Subcutaneous abdominal adipose tissue (tissue), 5 donors: ENCODE data around the gene TNRC6C.

ENCODE experiments used
- H3K27ac ChIP-seq: one replicate; pipeline ENCODE4 v1.7.0; 2013; ENCODE audit warnings: low read depth, mild to moderate bottlenecking, inconsistent platforms, low read length, moderate library complexity
- H3K27me3 ChIP-seq, 5 donors: one replicate each; pipeline ENCODE4 v1.7.0; 2013; ENCODE audit warnings: low read length in 5 of 5, inconsistent platforms in 1 of 5; ENCODE audit not compliant: control insufficient read depth in 5 of 5, insufficient read depth in 4 of 5
- H3K36me3 ChIP-seq, 5 donors: one replicate each; pipeline ENCODE4 v1.7.0; 2013; ENCODE audit warnings: low read length in 5 of 5; ENCODE audit not compliant: control insufficient read depth in 5 of 5, insufficient read depth in 5 of 5
- H3K4me1 ChIP-seq, 5 donors: one replicate each; pipeline ENCODE4 v1.7.0; 2013; ENCODE audit warnings: low read length in 5 of 5, mild to moderate bottlenecking in 3 of 5, moderate library complexity in 1 of 5; ENCODE audit not compliant: control insufficient read depth in 5 of 5, insufficient read depth in 5 of 5
- H3K4me3 ChIP-seq, 5 donors: one replicate each; pipeline ENCODE4 v1.7.0; 2013; ENCODE audit warnings: low read length in 5 of 5, low read depth in 1 of 5
- H3K9ac ChIP-seq, 5 donors: one replicate each; pipeline ENCODE4 v1.7.0; 2013; ENCODE audit warnings: low read length in 5 of 5, mild to moderate bottlenecking in 4 of 5, moderate library complexity in 3 of 5
- H3K9me3 ChIP-seq, 5 donors: one replicate each; pipeline ENCODE4 v1.7.0; 2013; ENCODE audit warnings: low read length in 5 of 5; ENCODE audit not compliant: control insufficient read depth in 5 of 5
- donor health status: healthy.
- donor health status: healthy.
- donor health status: healthy.
- donor health status: healthy.
- donor health status: healthy.

The TNRC6C gene

DNA sequence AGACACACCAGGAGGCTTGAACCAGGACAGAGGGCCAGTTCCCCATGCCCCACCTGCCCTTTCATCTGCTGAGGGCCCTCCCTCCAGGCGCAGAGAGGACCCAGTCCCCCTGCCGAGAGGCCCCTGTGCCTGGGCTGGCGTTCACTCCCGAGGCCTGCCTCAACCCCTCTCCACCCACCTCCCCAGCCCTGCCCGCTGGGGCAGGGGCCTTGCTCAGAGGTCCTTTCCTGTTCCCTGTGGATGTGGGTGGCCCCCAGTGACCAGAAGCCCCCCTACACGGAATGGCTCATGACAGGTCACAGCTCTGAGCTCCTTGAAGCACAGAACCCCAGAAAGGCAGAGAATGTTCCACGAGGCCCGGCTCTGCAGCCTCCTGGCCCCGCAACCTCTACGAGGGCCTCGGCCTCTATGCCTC is 163.3 kb downstream of the TNRC6C start:
- H3K9me3 ChIP-seq = no peaks in the 10 kb centered on the region
- H3K9ac ChIP-seq = no peak overlapping the region
- H3K36me3 ChIP-seq = peaks cover 0 to 88% (median 57%) of the 10 kb centered on the region in 5 donors
- H3K4me1 ChIP-seq = peaks cover 2 to 49% (median 38%) of the 10 kb centered on the region in 5 donors
- no peak overlapping the region for H3K27ac ChIP-seq
- H3K27me3 ChIP-seq = no peaks in the 10 kb centered on the region
- no peak overlapping the region for H3K4me3 ChIP-seq

DNA sequence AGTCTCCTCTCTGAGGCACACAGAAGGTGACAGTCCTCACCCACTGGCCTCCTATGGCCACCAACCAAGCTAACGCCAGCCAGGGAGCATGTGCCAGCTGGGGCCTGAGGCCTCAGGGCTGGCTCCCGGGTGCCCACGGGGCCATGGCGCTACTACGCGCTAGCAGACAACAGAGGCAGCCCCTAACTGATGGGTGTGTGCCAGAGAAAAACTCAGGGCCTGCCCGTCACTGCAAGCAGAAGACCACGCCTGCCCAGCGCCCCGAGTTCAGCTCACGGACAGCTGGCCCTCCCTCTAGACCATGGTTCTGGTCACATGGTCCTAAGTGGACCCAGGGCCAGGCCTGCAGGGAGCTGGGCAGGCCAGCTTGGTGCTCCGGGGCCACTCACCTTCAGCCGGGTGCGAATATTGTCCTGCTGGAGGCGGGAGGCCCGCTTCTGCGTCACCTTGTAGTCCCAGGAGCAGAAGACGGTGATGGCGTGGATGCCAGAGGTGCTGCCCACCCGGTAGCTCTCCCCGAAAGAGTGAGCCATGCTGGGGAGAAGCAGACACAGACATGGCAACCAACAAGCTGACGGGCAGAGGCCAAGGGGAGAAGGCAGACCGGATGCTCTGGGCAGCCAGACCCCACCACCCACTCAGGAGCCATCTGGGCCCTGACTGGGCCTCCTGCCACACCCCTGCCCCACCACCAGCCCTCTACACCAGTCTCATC is 163.9 kb downstream of the TNRC6C start:
- H3K27ac ChIP-seq = no peak overlapping the region
- no peak overlapping the region for H3K4me3 ChIP-seq
- H3K9ac ChIP-seq = no peak overlapping the region
- no peaks in the 10 kb centered on the region for H3K27me3 ChIP-seq
- no peaks in the 10 kb centered on the region for H3K9me3 ChIP-seq
- peaks cover 5 to 55% (median 43%) of the 10 kb centered on the region in 5 donors for H3K4me1 ChIP-seq
- peaks cover 0 to 82% (median 57%) of the 10 kb centered on the region in 5 donors for H3K36me3 ChIP-seq

DNA sequence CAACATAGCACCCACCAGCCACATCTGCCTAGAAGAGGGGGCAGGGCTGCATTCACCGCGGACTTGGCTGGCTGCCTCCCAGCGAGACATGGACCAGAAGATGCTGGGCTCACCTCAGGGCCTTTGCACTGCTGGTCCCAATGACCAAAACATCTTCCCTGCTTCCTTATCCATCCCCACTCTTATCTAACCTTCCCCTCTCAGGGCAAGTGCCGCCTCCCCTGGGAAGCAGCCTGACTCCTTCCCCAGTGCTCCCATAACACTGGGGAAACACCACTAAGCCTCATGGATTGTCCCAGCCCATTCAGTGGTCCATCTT is 164.4 kb downstream of the TNRC6C start:
- H3K27ac ChIP-seq = no peak overlapping the region
- H3K9me3 ChIP-seq = no peaks in the 10 kb centered on the region
- peaks cover 0 to 78% (median 56%) of the 10 kb centered on the region in 5 donors for H3K36me3 ChIP-seq
- H3K4me3 ChIP-seq = no peak overlapping the region
- no peak overlapping the region for H3K9ac ChIP-seq
- H3K4me1 ChIP-seq = peaks cover 5 to 57% (median 43%) of the 10 kb centered on the region in 5 donors
- H3K27me3 ChIP-seq = no peaks in the 10 kb centered on the region

DNA sequence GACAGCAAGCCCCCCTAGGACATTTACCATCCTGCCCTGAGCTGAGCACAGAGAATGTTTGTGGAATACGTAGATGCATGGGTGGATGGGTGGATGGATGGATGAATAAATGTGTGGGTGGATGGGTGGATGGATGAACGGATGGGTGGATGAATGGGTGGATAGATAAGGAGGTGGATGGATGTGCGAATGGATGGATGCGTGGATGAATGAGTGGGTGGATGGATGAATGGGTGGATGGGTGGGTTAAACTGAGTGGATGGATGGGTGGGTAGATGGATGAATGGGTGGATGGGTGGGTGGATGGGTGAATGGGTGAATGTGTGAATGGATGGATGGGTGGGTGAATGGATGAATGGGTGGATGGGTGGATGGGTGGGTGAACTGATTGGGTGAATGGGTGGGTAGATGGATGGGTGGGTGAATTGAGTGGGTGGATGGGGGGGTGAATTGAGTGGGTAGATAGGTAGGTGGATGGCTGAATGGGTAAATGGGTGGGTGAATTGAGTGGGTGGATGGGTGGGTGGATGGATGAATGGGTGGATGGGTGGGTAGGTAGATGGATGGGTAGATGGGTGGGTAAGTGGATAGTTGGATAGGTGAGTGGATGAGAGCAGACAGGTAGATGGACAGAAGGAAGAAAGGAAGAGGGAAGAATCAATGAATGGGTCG is 164.9 kb downstream of the TNRC6C start:
- H3K9ac ChIP-seq = no peak overlapping the region
- no peaks in the 10 kb centered on the region for H3K27me3 ChIP-seq
- H3K4me3 ChIP-seq = no peak overlapping the region
- peaks cover 0 to 76% (median 54%) of the 10 kb centered on the region in 5 donors for H3K36me3 ChIP-seq
- peaks cover 5 to 60% (median 45%) of the 10 kb centered on the region in 5 donors for H3K4me1 ChIP-seq
- H3K9me3 ChIP-seq = no peaks in the 10 kb centered on the region
- no peak overlapping the region for H3K27ac ChIP-seq

DNA sequence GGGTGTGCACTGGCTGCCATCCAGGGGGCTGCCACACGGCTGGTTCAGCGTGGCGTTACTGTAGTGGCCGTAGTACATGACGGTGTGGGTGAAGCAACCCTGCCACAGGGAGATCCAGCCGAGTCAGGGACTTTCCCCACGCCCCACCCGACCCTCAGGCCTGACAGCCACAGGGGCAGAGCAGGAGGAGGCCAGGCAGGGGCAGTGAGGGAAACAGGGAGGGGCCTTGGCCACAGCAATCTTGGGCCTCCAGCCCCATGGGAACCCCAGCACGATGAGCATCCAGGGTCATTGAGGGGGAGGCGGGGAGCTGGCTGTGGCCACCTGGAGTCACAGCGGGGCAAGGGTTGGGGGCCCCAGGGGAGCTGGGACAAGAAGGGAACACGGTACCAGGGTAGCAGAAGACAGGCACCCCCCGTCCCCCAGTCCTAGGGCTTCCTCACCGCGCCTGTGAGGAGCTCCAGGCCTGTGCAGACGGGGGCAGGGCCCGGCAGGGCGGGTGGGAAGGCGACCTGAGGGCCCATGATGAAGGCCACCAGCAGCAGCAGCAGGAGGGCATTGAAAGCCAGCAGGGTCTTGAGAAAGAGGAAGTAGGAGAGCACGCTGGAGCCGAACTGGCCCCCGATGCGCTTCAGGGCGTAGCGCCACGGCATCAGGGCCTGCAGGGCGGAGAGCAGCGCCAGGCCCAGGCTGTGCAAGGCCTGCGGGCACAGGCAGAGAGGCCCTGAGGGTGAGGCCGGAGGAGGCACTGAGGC is 165.8 kb downstream of the TNRC6C start:
- Histone ChIP-seq H3K9ac (no peak overlapping the region), H3K36me3 (peaks cover 0 to 67% (median 47%) of the 10 kb centered on the region in 5 donors), H3K27me3 (no peaks in the 10 kb centered on the region), H3K4me1 (peaks cover 5 to 68% (median 52%) of the 10 kb centered on the region in 5 donors), H3K4me3 (peak overlapping the region in 1 of 5 donors; percentile 81), H3K9me3 (no peaks in the 10 kb centered on the region), H3K27ac (no peak overlapping the region)

DNA sequence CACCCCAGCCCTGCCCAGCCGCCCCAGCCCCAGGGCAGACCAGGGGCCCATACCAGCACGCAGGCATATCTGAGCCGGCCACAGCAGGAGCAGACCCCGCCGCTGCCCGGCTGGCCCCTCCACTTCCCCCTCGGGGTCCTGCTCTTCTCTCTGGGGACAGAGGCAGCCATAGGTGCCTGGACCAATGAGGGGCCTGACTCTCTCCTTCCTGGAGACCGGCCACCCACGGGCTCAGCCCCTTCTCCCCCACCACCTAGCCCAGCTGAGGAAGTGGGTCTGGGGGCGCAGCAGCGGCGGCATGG is 166.3 kb downstream of the TNRC6C start:
- H3K9ac ChIP-seq = no peak overlapping the region
- H3K4me3 ChIP-seq = peak overlapping the region in 1 of 5 donors; percentile 81
- H3K9me3 ChIP-seq = no peaks in the 10 kb centered on the region
- H3K4me1 ChIP-seq = peaks cover 5 to 74% (median 58%) of the 10 kb centered on the region in 5 donors
- H3K36me3 ChIP-seq = peaks cover 0 to 64% (median 45%) of the 10 kb centered on the region in 5 donors
- H3K27me3 ChIP-seq = no peaks in the 10 kb centered on the region
- H3K27ac ChIP-seq = no peak overlapping the region

DNA sequence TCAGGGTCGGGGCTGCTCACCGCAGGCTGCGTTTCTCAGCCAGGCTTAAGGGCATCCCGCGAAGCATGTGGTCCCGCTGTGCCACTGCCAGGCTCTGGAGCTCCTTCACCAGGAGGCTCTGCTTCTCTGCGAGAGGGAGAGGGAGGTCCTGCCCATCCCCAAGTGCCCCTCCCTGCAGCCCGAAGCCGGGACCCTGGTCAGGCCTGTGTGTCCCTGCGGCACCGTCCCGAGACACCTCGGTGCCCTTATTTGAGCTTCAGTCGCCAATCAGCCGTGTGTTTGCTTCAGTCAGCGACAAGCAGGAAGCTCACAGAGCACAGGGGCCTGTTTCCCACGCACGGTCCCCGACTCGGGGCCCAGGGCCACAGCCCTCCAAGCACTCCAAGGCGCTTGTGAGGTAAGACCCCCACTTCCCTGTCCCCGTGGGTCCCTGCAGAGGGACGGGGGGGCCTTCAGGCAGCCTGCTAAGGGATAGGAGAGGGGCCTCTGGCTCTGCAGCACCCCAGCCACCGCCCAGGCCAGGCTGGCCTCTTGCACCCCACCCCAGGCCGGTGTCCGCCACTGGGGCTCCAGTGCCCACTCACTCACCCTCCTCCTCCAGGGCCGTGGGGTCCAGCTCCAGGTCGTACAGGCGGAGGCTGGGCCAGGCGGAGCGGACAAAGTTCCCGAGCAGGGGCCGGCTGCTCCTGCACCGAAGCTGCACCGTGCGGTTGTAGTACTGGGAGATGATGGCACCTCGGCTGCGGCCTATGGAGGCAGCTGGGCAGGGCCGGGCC is 166.8 kb downstream of the TNRC6C start:
- Histone ChIP-seq H3K4me1 (peaks cover 5 to 79% (median 63%) of the 10 kb centered on the region in 5 donors), H3K9me3 (no peaks in the 10 kb centered on the region), H3K27ac (no peak overlapping the region), H3K4me3 (peak overlapping the region in 2 of 5 donors; percentile 77 to 81), H3K27me3 (peaks cover 0 to 2% (median 0%) of the 10 kb centered on the region in 5 donors), H3K9ac (peak overlapping the region in 2 of 5 donors; percentile 17 to 30), H3K36me3 (peaks cover 0 to 60% (median 44%) of the 10 kb centered on the region in 5 donors)

- Histone ChIP-seq H3K27me3 (peaks cover 0 to 11% (median 0%) of the 10 kb centered on the region in 5 donors), H3K9ac (peak overlapping the region in 2 of 5 donors; percentile 30 to 83), H3K9me3 (no peaks in the 10 kb centered on the region), H3K4me1 (peaks cover 7 to 88% (median 72%) of the 10 kb centered on the region in 5 donors), H3K36me3 (peaks cover 0 to 51% (median 36%) of the 10 kb centered on the region in 5 donors), H3K27ac (peak overlapping the region; percentile 84), H3K4me3 (peak overlapping the region in 3 of 5 donors; percentile 11 to 81 (median 77))
Measured at GRCh38 chr17:78125976-78126894, 167.7 kb downstream of the TNRC6C start.

- H3K9me3 ChIP-seq = no peaks in the 10 kb centered on the region
- peaks cover 0 to 45% (median 30%) of the 10 kb centered on the region in 5 donors for H3K36me3 ChIP-seq
- peak overlapping the region; percentile 26 to 81 (median 68) for H3K4me3 ChIP-seq
- H3K9ac ChIP-seq = peak overlapping the region in 4 of 5 donors; percentile 79 to 86 (median 82)
- peak overlapping the region; percentile 84 for H3K27ac ChIP-seq
- peaks cover 0 to 12% (median 0%) of the 10 kb centered on the region in 5 donors for H3K27me3 ChIP-seq
- peaks cover 7 to 87% (median 71%) of the 10 kb centered on the region in 5 donors for H3K4me1 ChIP-seq
Measured at GRCh38 chr17:78126895-78127238, 168.4 kb downstream of the TNRC6C start.
